Endothelial cell of umbilical vein (primary cell): Measurements from ENCODE around the gene ROBO4. TPM values are rescaled to one million over a fixed set of nuclear protein-coding genes. Genes with fewer than 3 reads are reported as not detected.

Experiments used
- BruUV-seq: library from RNA; stranded (reverse); fragments of 400-500 nt; replicated peaks from 2 replicates; lab custom pipeline; 2021; lab: Mats Ljungman, UMichigan
- CTCF ChIA-PET: fragments of 300-600, 350-600 bp; sonication (Branson Sonifier 250); formaldehyde crosslinking; loops from one replicate; lab custom pipeline; 2021; ENCODE audit warnings: antibody characterized with exemption, inconsistent platforms; lab: Charles Lee
- POLR2A ChIA-PET: fragments of 300-600, 350-600 bp; sonication (Branson Sonifier 250); formaldehyde crosslinking; loops from one replicate; lab custom pipeline; 2021; ENCODE audit warnings: antibody characterized with exemption, inconsistent platforms; lab: Charles Lee
- DNase-seq: peaks from one replicate; pipeline ENCODE4 v3.0.0-alpha.2; 2011; ENCODE audit warnings: low read depth, low spot score
- FAIRE-seq: peaks from 2 replicates; lab custom pipeline; 2011; peaks lifted over from hg19 to GRCh38; lab: Jason Lieb, UNC
- H2AFZ ChIP-seq: 2 replicates; pipeline ENCODE4 v1.6.0; 2012; ENCODE audit warnings: low read depth, low read length, control low read depth, inconsistent platforms
- H3K27ac ChIP-seq: 2 replicates; pipeline ENCODE4 v1.5.1; 2011; ENCODE audit warnings: low read depth, mild to moderate bottlenecking, control low read depth, low read length, moderate library complexity; ENCODE audit not compliant: insufficient read depth
- H3K27me3 ChIP-seq, 2 experiments: 2 replicates each; pipeline versions ENCODE4 v1.6.0 to v1.6.1; 2011; ENCODE audit warnings: low read length in 2 of 2, mixed read lengths in 1 of 2; ENCODE audit not compliant: control insufficient read depth in 2 of 2, insufficient read depth in 2 of 2
- H3K36me3 ChIP-seq, 2 experiments: 2 replicates in 1 of 2; 3 replicates in 1 of 2; pipeline ENCODE4 v1.5.1; 2011; ENCODE audit warnings: low read length in 2 of 2, mild to moderate bottlenecking in 1 of 2, moderate library complexity in 1 of 2; ENCODE audit not compliant: control insufficient read depth in 2 of 2, insufficient read depth in 2 of 2; ENCODE audit errors: extremely low read depth in 1 of 2
- H3K4me1 ChIP-seq: 3 replicates; pipeline ENCODE4 v1.5.1; 2011; ENCODE audit warnings: mild to moderate bottlenecking, low read length; ENCODE audit not compliant: control insufficient read depth, insufficient read depth; ENCODE audit errors: extremely low read depth
- H3K4me2 ChIP-seq: 2 replicates; pipeline ENCODE4 v1.6.1; 2011; ENCODE audit warnings: low read length, control low read depth, mixed read lengths; ENCODE audit not compliant: insufficient read depth
- H3K4me3 ChIP-seq, 3 experiments: fragments of 200-600 bp in 1 of 3; sonication (generic), shearing (Covaris generic) in 1 of 3; replicated peaks in 1 of 3; 2 replicates each; pipeline ENCODE4 v1.5.1; 2011 to 2016; ENCODE audit warnings: control low read depth in 3 of 3, low read length in 3 of 3, mild to moderate bottlenecking in 2 of 3, inconsistent platforms in 1 of 3, low read depth in 1 of 3, moderate library complexity in 1 of 3; ENCODE audit not compliant: insufficient read depth in 1 of 3
- H3K79me2 ChIP-seq: 2 replicates; pipeline ENCODE4 v1.6.0; 2012; ENCODE audit warnings: low read length, inconsistent platforms; ENCODE audit not compliant: control insufficient read depth, insufficient read depth
- H3K9ac ChIP-seq: replicated peaks from 2 replicates; pipeline ENCODE3; 2011; ENCODE audit warnings: low read length, control low read depth; ENCODE audit not compliant: insufficient read depth; ENCODE audit errors: extremely low read depth
- H3K9me1 ChIP-seq: replicated peaks from 3 replicates; pipeline ENCODE4 v1.6.0; 2011; ENCODE audit warnings: mild to moderate bottlenecking, low read length; ENCODE audit not compliant: control insufficient read depth, insufficient read depth; ENCODE audit errors: extremely low read depth
- H3K9me3 ChIP-seq: replicated peaks from 2 replicates; pipeline ENCODE4 v1.5.1; 2012; ENCODE audit warnings: low read length, inconsistent platforms; ENCODE audit not compliant: control insufficient read depth, insufficient read depth
- H4K20me1 ChIP-seq: replicated peaks from 2 replicates; pipeline ENCODE3; 2011; ENCODE audit warnings: mild to moderate bottlenecking, low read length; ENCODE audit not compliant: control insufficient read depth, insufficient read depth; ENCODE audit errors: extremely low read depth
- CTCF ChIP-seq, 2 donors: IDR thresholded peaks; 1 replicate in 1 of 2; 2 replicates in 1 of 2; pipeline ENCODE4 v1.5.1; 2011; ENCODE audit warnings: low read length in 2 of 2, mild to moderate bottlenecking in 2 of 2, moderate library complexity in 2 of 2, control low read depth in 1 of 2, inconsistent platforms in 1 of 2, low read depth in 1 of 2; ENCODE audit not compliant: insufficient read depth in 1 of 2; ENCODE audit errors: extremely low read depth in 1 of 2
- FOS ChIP-seq: IDR thresholded peaks from 2 replicates; pipeline ENCODE4 v1.6.1; 2011; ENCODE audit warnings: mild to moderate bottlenecking, low read length, moderate library complexity, borderline replicate concordance; ENCODE audit not compliant: insufficient read depth
- POLR2AphosphoS5 ChIP-seq: IDR thresholded peaks from 2 replicates; pipeline ENCODE4 v1.6.1; 2012; ENCODE audit warnings: low read depth, mild to moderate bottlenecking, control low read depth, low read length, moderate library complexity; ENCODE audit not compliant: insufficient read depth
- dilution Hi-C: fragments of 300-500 bp; cut with MboI; formaldehyde crosslinking; loops from one replicate; pipeline ENCODE4 v1.15.0; 2019; ENCODE audit warnings: low sequenced_read_pairs; ENCODE audit not compliant: extremely low pct_ligation_motif_present
- intact Hi-C: fragments of 100-400 bp; cut with micrococcal nuclease; formaldehyde crosslinking; loops from one replicate; pipeline ENCODE4 v1.10.0; 2022
- polyA plus RNA-seq, 4 experiments: library from polyadenylated mRNA; depleted of rRNA in 3 of 4; stranded (reverse) in 3 of 4; unstranded in 1 of 4; fragments of >200 nt; gene quantifications; 2 replicates each; pipeline versions ENCODE4 v1.2.1 to v1.2.3, GENCODE V29; 2011 to 2012; ENCODE audit warnings: missing spikeins in 1 of 4
- total RNA-seq: library from RNA; stranded (reverse); gene quantifications from 2 replicates; pipeline ENCODE4 v1.2.3, GENCODE V29; 2021

ROBO4 gene
- total and polyA plus RNA-seq, 2 donors (not counting 3 experiments of a cell fraction or from before 2014, with no cell fraction given): 260 to 474 TPM

- Histone ChIP-seq H4K20me1 (no peaks in the 10 kb centered on the region), H3K27me3 (peaks cover 21 to 26% of the 10 kb centered on the region in 2 experiments), H2AFZ (peak overlapping the region; percentile 64), H3K4me3 (peak overlapping the region; percentile 14 to 49 (median 47)), H3K9ac (peak overlapping the region; percentile 68), H3K36me3 (no peaks in the 10 kb centered on the region), H3K27ac (peak overlapping the region; percentile 65), H3K79me2 (no peaks in the 10 kb centered on the region), H3K9me3 (no peaks in the 10 kb centered on the region), H3K4me2 (peak overlapping the region; percentile 70), H3K4me1 (peaks cover 21% of the 10 kb centered on the region), H3K9me1 (no peaks in the 10 kb centered on the region)
- dilution Hi-C loops (no loop called here), intact Hi-C loops (loop anchor here (1.0 to 2.0 kb wide), 5 partner anchors 21 to 265 kb away; partner anchors contain the start of genes ROBO4 and TMEM218)
- POLR2A ChIA-PET: interaction anchor here (0.6 to 1.3 kb wide), 9 partner anchors 9 to 235 kb away, joined by 3 to 17 read pairs (median 3); partner anchors contain the start of genes CCDC15, ROBO4 and TMEM218
- FAIRE-seq (peak; percentile 78), DNase-seq (peak; percentile 97)
- CTCF ChIA-PET: interaction anchor here (0.6 to 3.5 kb wide), 51 partner anchors 9 to 474 kb away, joined by 3 to 70 read pairs (median 6); partner anchors contain the start of genes CCDC15, HEPACAM, MSANTD2 and NRGN
- no peak for TF ChIP-seq FOS
- peak; percentile 49 for TF ChIP-seq POLR2AphosphoS5
- peak; percentile 63 to 74 for TF ChIP-seq CTCF (IDR thresholded peaks at IDR 0.05; ENCODE audit: extremely low read depth in 1 of 2, insufficient read depth in 1 of 2, low read depth in 1 of 2, low read length in 2 of 2)
- TSS peak; percentile 4 for BruUV-seq
Observed at GRCh38 chr11:124875943-124876817, 21.5 kb downstream of the ROBO4 start.
